ENCODE measurements around the gene FBXO10. TPM values are rescaled to one million over a fixed set of nuclear protein-coding genes. Genes with fewer than 3 reads are reported as not detected.

The FBXO10 gene
- total and polyA plus RNA-seq, 2 experiments from 2014 or later: 3.4 to 13.4 TPM

GRCh38 chr9:37566716-37567115 is 9.5 kb downstream of the FBXO10 start (continued):
- TF ChIP-seq ZNF462 (CRISPR knock-in tag; IDR thresholded peaks at IDR 0.05): no peak
- TF ChIP-seq ZNF114 (CRISPR knock-in tag; IDR thresholded peaks at IDR 0.05): no peak
- TF ChIP-seq STAT1 (IDR thresholded peaks at IDR 0.05; ENCODE audit: unreplicated experiment): no peak

GRCh38 chr9:37565661-37566618 is 10.2 kb downstream of the FBXO10 start:
- H3K4me2 ChIP-seq: 0 out of 2 replicates have a peak overlapping the region, but pooled peaks have one; percentile 5
- H3K4me3 Mint-ChIP-seq: no peak overlapping the region
- H3K27ac ChIP-seq (ENCODE audit: low read depth): no peak overlapping the region
- ATAC-seq (peak; percentile 85), DNase-seq (ENCODE audit: low spot score) (peak; percentile 35)
- H3F3A ChIP-seq (replicated peaks; ENCODE audit: low read depth): no peaks in the 10 kb centered on the region
- no peaks in the 10 kb centered on the region; the same call in 1 of the 2 replicates for H3K36me3 ChIP-seq (ENCODE audit: insufficient read depth)
- H3K9me2 ChIP-seq (ENCODE audit: insufficient read depth): no peaks in the 10 kb centered on the region
- H2AFZ ChIP-seq: no peak overlapping the region
- no peaks in the 10 kb centered on the region for H3K4me1 ChIP-seq (ENCODE audit: insufficient read depth)
- peaks cover 11% of the 10 kb centered on the region for H3K4me1 Mint-ChIP-seq
- H3K27me3 Mint-ChIP-seq (ENCODE audit: insufficient read depth, low read depth, poor library complexity): peaks cover 12% of the 10 kb centered on the region
- peaks cover 31% of the 10 kb centered on the region for H3K36me3 Mint-ChIP-seq (ENCODE audit: low read depth)
- no peak overlapping the region for H3K4me3 ChIP-seq
- peaks cover 8% of the 10 kb centered on the region; the same call in 1 of the 2 replicates for H3K79me2 ChIP-seq (replicated peaks; ENCODE audit: insufficient read depth)
- no peak overlapping the region for H3K27ac Mint-ChIP-seq
- no peaks in the 10 kb centered on the region for H3K27me3 ChIP-seq (ENCODE audit: insufficient read depth)
- peaks cover 29% of the 10 kb centered on the region for H3K9me3 Mint-ChIP-seq
- no peaks in the 10 kb centered on the region for H4K20me1 ChIP-seq (replicated peaks; ENCODE audit: insufficient read depth)
- TF ChIP-seq ZNF114 (CRISPR knock-in tag; IDR thresholded peaks at IDR 0.05): no peak
- no peak for TF ChIP-seq EZH2phosphoT487 (IDR thresholded peaks at IDR 0.05; ENCODE audit: unreplicated experiment)
- no peak for TF ChIP-seq EZH2 (IDR thresholded peaks at IDR 0.05; ENCODE audit: low read depth, unreplicated experiment)
- no peak for TF ChIP-seq CREB1 (CRISPR knock-in tag; IDR thresholded peaks at IDR 0.05; ENCODE audit: low read depth)
- no peak for TF ChIP-seq NANOG (IDR thresholded peaks at IDR 0.05; ENCODE audit: borderline replicate concordance)
- TF ChIP-seq ETS1 (IDR thresholded peaks at IDR 0.05): no peak
- TF ChIP-seq CTCF (conservative IDR thresholded peaks at IDR 0.05; ENCODE audit: low read depth in 2 of 2): no peak

Data from GM23338 (cell line).